Pulmonary artery endothelial cell (primary cell): ENCODE measurements around the gene LDLRAD4. TPM values are rescaled to one million over a fixed set of nuclear protein-coding genes. Genes with fewer than 3 reads are reported as not detected.

Source experiments
- DNase-seq: peaks from one replicate; pipeline ENCODE4 v3.0.0-alpha.2; 2011; ENCODE audit warnings: low read depth, low spot score
- total RNA-seq: library from RNA; depleted of rRNA; stranded (reverse); fragments of >200 nt; gene quantifications from 2 replicates; pipeline ENCODE4 v1.2.3, GENCODE V29; 2014

The LDLRAD4 gene
- total RNA-seq, 1 donor from 2014 or later: 1.5 TPM

DNA sequence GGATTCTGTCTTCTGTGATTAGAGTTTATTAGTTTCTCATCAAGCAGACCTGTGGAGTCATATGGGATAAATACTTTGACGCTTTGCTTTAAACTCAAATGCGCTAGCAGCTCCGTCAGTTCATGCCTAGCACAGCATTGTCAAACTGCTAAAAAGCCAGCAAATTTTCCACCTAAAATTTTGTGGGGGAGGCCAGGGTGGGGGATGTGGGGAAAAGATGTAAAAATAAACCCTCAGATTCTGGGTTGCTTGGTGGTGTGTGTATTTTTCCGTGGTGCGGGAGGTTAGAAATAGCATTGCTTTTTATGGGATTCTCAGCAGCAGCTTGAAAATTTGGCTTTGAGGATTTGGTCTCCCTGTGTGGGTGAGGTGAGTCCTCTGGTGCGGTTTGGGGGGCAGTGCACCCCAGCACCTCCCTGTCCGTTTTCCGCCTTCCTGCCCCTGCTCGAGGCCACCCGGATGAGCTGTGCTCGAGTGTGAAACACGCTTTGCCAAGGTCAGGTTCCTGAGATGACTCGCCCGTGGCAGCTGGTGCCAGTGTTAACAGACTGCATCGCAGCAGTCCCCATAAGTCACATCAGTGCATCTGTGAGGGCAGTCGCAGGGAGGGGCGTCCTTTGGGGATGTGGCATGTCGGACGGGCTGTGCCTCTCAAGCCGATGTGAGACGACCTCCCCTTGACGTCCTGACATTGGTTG is 65.9 kb downstream of the LDLRAD4 start:
- no peak for DNase-seq

DNA sequence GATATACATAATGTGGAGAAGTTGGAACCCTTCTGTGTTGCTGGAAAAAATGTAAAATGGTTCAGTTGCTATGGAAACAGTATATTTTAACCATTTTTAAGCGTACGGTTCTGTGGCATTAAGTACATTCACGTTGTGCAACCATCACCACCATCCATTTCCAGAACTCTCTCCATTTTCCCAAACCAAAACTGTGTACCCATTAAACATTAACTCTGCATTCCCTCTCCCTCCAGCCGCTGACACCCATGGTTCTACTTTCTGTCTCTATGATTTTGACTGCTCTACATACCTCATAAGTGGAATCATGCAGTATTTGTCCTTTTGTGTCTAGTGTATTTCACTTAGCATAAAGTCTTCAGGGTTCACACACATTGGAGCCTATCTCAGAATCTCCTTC is 67.3 kb downstream of the LDLRAD4 start:
- no peak for DNase-seq

DNA sequence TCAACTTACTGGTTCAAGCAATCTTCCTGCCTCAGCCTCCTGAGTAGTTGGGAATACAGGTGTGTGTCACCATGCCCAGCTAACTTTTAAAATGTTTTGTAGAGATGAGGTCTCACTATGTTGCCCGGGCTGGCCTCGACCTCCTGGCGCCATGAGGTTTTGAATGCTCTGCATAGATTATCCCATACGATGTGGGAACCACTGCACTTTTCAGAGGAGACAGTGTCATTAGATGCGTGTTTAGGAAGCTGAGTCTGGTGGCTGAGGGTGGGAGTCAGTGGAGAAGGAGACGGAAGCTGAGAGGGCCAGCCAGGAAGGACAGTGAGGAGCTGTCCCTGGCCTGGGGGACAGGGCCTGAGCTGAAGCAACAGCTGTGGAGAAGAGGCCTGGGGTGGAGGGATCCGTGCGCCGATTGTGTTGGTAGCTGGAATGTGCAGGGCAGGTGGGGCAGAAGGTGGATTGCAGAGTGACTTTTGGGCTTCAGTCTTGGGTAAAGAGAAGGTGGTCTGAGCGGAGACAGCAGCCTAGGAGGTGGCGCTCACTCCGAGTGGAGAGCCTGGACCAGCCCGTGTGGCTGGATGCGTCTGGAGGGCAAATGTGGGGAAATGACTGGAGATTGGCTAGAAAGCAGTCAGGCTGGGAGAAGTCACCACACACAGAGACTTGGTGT is 68.0 kb downstream of the LDLRAD4 start:
- no peak for DNase-seq

DNA sequence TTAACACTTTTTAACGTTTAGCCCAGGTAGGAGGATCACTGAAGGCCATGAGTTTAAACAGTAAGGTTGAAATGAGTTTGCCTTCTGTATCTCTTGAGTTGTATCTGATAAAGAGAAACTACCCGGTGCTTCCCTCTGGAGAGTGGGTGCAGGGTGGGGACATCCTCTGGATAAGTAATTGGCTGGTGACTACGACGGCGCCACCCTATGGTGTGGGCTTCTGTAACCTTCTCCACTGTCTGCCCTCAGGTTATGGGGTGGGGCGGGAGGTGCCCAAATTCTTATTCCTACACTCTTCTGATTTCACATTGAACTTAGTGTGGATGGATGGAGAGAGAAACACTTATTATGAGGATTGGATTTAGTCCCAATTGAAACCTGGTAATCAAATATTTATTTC is 68.8 kb downstream of the LDLRAD4 start:
- no peak for DNase-seq

DNA sequence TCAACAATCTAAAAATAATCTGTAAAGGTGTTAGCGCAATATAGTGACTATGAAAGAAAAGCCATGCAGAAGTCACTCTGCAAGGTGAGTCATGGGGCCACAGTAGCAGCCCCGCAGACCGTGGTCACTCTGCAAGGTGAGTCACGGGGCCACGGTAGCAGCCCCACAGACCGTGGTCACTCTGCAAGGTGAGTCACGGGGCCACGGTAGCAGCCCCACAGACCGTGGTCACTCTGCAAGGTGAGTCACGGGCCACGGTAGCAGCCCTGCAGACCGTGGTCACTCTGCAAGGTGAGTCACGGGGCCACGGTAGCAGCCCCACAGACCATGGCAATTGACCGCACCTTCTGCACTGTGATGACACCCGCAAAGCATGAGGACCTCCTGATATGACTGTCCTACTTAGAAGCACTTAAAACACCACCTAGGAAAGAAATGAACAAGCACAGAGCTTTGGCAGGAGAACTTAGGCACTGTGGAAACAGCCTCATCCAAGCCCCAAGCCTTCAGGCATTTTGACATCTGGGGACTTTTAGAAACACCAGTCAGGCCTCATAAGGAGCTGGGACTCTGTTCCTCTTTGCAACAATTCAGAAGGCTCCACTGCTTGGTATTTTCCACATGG is 70.1 kb downstream of the LDLRAD4 start:
- DNase-seq: no peak

DNA sequence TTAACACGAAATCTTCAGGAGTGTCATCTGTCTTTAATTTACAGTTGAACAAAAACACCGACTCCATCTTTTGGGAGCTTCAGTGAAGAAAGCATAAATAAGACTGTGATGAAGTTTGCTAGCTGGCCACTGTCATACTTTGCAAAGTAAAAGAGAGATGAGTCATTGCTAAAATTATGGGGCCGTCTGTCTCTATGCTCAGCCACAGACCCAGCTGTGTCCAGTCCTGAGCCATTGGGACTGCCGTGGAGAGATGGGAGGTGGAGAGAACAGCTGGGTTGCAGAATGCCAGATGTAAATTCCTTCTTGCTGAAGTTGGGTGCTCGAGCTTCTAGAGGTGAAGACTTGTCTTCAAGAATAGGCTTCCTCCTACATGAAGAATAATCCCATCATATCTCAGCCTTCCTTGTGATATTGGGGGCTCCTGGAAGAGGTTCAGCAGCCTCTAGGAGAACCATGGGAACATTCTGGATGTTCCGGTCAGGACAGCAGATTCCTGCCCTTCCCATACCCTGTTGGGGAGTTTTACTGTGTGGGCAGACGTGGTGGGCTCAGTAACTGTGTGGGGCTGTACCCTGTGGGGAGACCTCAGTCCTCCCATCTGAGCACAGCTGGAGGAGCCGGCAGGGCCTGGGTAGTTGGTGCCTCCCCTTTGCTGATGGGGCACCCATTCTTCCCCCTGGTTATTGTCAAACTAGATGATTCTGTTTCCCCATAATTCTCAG is 71.1 kb downstream of the LDLRAD4 start:
- DNase-seq: no peak

DNA sequence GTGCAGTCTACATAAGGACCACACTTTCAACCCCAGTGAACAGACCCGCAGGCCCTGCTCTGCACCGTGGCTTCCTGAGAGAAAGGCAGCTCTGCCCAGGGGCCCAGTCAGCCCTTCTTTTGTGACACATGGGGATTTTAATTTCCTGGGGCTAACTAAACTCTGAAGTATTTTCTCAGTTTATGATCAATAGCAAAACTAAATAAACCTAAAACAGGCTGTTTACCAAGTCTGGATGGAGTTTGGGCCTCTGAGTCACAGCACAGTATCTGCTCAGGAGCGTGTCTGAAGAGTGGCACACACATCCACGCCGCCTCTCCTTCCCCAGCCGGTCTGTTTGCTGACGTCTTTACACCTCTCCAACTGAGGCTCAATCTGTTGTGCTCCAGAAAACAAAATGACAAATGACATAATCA is 72.3 kb downstream of the LDLRAD4 start:
- no peak for DNase-seq

DNA sequence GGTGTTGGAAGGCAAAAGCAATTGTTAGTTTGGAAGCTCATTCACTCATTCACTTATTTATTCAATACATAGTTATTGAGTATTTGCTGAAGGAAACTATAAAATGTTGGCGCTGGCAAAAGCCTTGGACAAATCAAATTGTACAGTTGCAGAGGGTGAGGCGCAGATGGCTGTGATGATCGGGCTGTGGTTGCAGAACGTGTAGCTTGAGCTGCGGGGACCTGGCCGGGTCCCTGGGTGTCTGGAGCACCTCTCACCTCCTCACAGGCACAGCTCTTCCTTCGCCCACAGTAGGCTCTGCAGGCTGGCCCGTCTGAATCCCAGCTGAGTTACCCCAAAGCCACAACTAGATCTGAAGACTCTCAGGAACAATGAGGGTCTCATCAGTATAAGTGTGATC is 72.7 kb downstream of the LDLRAD4 start:
- DNase-seq: no peak

DNA sequence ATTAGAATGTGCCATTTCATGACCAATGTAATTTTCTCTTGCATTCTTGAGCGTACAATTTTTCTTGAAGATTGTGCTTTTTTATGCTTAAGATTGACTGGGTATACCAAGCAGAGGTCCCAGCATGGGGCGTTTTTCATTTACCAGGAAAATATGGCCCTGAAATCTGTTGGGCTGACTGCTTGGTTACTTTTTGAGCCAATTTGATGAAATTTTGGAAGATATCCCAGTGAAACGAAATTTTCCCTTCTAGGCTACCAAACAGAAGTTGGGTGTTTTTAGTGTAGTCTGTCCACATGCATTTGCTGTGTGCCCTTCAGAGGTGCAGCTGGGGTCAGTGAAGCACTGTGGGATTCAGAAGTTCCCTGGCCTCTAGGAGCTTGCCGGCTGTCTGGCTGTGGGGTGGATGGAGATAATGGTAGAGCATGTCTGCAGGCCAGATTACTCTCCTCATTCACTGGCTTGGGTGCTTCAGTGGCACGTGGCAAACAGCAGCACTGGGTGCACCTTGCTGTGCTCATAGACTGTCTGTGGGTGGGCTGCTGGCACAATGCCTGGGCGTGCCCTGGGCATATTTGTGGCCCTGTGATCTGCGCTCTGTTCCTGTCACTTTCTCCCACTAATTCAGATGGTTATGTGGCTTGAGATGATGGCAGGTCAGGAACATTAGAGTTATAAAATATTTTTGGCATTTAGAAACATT is 73.3 kb downstream of the LDLRAD4 start:
- DNase-seq: no peak

DNA sequence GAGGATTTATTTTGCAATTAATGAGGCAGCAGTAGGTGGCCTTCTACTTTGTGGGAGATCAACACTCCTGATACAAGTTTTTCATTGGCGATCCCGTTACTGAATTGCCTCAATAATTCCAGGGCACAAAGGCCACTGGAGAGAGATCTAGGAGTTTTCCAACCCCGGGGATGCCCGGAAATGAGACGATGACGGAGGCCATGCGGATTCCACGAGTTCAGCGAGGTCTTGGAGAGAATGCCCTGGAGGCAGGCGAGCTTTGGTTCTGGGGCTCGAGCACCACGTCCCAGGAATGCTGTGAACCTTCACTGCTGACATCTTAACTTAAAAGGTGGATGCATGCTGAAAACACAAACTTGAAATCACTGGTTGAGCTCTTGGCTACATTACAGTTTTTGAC is 74.2 kb downstream of the LDLRAD4 start:
- no peak for DNase-seq

DNA sequence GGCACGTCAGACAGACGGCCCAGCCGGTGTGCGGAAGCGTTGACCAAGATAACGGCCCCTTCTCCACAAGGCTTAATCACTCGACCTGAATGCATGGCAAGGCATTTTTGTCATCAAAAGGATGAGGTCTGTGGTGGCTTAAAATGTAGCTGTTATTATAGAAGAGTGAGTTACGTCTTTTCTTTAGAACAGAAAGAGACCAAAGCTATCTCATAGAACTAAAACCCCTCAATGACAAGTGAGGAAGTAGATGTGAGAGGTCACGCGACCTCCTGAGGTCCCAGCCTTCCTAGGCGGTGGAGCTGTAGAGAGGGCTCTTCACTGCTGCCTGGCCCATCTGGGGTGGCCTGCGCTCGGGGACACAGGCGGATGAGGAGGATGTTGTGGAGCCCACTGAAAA is 75.7 kb downstream of the LDLRAD4 start:
- no peak for DNase-seq

DNA sequence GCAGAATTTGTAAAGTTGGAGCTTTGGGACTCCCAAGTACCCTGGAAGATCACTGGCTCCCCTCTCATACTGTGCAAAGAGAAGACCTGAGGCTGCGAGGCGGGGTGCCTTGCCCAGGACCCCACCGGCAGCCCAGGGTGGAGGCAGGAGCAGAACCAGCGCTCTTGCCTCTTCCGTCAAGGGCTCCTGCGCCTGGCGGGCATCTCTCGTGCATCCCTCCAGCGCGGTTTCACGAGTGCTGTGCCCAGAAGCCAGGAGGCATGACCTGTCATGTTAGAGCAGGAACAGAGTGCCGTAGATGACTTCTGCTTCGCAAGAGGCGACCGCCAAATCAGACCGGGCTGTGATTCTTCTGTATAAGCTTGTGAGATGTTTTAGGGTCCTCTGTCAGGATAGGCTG is 77.3 kb downstream of the LDLRAD4 start:
- no peak for DNase-seq

DNA sequence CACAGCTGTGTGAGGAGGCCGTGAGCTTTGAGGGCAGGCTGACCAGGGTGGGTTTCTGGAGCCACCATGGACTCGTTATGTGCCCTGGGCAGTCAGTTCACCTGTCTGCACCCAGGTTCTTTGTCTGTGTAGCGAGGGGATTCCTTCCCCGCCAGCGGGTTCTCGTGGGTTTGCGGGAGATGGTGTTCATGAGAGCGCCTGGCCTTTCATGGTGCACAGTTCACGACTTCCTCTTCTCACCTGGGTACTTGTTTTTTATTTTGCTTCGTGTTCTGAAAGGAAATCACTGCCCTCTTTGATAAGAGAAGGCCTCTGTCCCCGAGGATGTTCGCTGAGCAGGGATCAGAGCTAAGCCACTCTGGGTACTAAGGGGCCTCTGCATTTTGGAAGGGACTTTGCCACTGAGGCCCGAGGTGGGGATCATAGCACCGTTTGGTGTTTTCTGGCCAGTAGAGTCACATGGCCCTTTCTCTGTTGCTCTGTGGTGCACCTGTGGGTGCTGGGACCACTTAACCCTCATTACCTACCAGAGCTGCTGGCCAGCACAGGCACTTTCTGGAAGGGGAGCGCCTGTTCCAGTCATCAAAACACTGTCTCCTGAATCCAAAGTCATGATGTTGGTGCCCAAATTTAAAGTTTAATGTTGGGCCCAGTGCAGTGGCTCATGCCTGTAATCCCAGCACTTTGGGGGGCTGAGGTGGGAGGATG is 78.5 kb downstream of the LDLRAD4 start:
- DNase-seq: no peak

DNA sequence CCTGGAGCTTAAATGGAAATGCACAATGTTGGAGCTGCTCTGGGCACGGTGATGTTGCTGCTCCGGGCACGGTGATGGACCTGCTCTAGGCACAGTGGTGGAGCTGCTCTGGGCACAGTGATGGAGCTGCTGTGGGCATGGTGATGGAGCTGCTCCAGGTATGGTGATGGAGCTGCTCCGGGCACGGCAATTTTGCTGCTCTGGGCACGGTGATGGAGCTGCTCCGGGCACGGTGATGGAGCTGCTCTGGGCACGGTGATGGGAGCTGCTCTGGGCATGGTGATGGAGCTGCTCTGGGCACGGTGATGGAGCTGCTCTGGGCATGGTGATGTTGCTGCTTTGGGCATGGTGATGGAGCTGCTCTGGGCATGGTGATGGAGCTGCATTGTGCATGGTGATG is 79.7 kb downstream of the LDLRAD4 start:
- no peak for DNase-seq

DNA sequence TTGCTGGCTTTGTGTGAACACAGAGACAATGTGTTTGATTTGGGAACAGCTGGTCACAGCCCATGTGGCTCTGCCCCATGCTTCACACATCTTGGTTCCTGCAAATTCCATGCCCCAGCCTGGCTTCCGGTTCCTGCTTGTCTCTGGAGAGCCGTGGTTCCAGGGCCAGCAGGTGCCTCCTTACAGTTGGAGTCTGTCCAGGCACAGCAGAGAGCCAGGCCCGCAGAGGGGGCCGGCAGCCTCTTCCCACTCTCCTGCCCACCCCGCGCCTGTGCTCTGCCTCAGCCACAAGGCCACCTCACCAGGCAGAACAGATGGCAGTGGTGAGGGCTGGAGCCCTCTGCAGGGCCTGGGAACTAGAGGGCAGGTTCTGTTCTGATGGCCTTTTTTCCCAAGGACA is 81.5 kb downstream of the LDLRAD4 start:
- DNase-seq: no peak

DNA sequence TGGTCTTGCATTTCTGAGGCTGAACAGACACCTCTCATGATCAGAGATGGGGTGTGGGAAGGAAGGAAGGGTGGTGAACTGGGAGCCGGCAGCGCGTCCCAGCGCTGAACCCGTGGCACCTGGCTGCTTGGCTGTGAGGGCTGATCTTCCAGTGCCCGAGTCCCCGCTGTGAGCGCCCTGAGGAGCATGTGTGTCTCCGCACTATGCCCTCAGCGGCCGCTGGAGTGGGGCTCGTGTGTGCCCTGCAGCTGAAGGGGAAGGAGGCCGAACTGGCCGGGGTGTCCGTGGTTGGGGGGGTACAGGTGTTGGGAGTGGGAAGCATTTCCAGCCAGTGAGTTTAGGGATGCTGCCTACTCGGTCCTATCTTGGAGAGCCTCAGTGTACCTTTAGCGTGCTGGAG is 82.2 kb downstream of the LDLRAD4 start:
- DNase-seq: no peak

DNA sequence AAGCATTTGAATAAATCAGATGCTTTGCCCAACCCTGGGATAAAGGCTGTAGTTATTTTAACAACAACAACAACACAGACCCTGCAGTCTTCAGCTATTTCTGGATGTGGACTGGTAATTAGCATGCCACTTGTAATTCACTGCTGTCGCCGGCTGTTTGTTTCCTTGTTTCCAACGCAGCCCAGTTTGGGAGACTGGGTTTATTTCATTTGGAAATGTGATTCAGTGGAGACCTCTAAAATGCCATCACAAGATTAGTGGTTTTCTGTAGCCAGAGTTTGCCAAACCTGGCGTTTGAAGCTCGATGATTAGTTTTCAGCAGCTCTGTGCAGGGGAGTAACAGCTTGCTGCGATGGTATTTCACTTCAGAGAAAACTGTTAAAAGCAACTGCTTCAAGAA is 83.5 kb downstream of the LDLRAD4 start:
- no peak for DNase-seq

DNA sequence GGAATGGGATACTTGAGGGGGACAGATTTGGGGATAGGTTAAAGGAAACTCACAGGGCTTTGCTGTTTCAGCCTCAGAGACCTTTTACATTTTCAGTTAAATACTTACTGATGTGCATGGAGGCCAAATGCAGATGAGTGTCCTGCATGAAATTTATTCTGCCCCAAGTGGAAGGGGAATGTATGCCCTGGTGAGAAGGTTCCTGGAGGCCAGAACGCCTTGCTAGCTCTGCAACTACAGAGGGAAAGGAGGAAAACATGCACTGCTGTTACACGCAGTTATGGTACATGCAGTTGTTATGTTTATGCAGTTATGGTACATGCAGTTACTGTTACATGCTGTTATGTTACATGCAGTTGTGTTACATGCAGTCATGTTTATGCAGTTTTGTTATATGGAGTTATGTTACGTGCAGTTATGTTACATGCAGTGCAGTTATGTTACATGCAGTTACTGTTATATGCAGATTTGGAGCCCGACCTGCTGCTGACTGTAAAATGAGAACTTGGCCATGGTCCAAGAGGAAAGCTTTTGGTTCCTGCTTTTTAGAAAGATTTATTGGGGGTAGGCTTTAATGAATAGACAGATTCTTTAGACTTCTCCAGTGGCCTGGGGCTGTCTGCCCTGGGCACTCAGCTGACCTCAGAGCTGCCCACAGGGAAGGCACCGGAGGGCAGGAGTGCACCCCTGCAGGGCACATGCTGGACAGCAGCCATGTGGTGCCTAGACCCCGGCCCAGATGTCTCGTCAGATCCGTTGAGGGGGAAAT is 84.1 kb downstream of the LDLRAD4 start:
- DNase-seq: no peak

DNA sequence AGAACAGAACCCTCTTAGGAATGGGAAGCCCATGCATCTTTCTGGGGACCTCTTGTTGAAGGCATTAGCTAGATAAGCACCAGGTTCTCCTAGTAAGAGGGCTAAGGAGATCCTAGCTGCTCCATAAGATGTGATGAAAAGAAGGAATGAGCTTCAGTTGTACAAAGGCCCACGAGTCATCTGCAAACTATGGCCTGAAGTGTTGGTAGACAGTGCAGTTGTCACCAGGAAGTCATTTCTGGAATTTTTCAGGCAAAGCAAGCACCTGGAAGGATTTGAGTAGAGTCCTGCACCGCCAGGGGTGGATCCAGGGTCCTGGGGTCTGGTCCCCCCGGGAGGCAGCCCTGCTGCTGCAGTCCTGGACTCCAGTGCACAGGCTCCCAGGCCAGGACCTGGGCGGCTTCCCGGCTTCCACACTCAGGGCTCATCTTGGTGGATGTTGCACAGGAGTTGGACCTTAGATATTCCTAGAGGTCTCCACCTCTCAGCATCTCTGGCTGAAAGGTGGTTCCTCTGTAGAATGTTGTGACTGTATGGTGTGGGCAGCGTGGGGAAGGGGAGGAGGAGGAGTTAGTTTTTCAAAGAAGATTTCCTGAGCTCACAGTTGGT is 85.3 kb downstream of the LDLRAD4 start:
- no peak for DNase-seq

DNA sequence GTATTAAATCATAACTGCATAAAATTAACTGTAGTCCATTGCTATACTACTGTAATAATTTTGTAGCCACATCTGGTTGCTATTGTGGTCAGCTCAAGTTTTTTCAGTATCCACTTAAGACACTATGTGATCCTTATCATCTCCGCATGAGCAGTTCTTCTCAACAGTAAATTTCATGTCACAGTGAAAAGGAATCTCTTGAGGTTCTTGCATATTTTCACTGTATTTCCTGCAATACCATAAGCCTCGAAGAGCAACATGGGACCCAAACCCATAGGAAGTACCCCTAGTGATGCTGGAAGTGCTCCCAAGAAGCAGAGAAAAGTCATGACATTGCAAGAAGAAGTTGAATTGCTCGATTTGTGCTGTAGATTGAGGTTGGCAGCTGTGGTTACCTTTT is 86.7 kb downstream of the LDLRAD4 start:
- DNase-seq: no peak
